GM12875 (cell line): Measurements from ENCODE around the gene SEMA7A.

Experiments used
- H3K4me3 ChIP-seq: one replicate; pipeline ENCODE4 v1.5.1; 2011; ENCODE audit warnings: low read depth, low read length, control low read depth
- TF ChIP-seq, protein P1 (sequence below): IDR thresholded peaks from 2 replicates; pipeline ENCODE4 v1.5.1; 2011; ENCODE audit warnings: low read depth, mild to moderate bottlenecking, control low read depth, inconsistent platforms, low read length, moderate library complexity, borderline replicate concordance; ENCODE audit not compliant: insufficient read depth

Gene SEMA7A

DNA sequence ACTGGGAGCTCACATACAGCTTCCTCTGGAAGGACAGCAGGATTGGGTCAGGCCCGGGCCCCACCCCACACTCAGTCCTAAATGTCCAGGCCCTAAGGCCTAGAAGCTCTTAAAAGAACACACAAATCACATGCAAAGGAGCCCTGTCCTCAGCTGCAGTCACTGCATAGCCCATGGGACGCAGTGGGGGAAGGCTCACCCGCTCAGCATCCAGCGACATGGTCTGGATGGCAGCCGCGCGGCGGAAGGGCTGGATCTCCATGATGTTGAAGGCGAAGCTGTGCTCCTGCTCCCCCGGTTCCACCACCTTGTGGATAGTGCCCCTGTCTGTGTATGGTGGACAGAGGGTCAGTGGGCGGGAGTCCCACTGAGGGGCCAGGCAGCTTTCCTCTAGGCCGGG, 22.1 kb downstream of the SEMA7A start:
- TF ChIP-seq, protein P1, sequence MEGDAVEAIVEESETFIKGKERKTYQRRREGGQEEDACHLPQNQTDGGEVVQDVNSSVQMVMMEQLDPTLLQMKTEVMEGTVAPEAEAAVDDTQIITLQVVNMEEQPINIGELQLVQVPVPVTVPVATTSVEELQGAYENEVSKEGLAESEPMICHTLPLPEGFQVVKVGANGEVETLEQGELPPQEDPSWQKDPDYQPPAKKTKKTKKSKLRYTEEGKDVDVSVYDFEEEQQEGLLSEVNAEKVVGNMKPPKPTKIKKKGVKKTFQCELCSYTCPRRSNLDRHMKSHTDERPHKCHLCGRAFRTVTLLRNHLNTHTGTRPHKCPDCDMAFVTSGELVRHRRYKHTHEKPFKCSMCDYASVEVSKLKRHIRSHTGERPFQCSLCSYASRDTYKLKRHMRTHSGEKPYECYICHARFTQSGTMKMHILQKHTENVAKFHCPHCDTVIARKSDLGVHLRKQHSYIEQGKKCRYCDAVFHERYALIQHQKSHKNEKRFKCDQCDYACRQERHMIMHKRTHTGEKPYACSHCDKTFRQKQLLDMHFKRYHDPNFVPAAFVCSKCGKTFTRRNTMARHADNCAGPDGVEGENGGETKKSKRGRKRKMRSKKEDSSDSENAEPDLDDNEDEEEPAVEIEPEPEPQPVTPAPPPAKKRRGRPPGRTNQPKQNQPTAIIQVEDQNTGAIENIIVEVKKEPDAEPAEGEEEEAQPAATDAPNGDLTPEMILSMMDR, result no peak
- no peak overlapping the region for H3K4me3 ChIP-seq

- TF ChIP-seq, protein P1, result no peak
Measured at GRCh38 chr15:74410502-74410901, 23.3 kb downstream of the SEMA7A start.

DNA sequence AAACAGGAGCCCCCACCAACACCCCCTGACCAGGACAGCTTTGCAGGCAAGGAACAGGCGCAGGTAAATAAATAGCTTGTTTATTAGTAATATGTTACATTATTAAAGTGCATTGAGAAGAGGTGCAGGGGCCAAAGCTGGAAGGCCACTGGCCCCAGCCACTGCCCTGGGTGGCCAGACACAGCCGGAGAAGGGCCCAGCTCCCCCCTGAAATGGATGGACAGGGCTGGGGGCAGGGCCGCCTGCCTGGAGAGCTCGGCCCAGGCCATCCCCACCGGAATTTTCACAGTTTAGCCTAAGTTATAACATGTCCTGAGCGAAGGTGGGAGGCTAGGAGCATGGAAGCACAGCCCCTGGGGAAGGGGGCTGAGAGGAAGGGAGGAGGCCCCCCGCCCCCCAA, 24.5 kb downstream of the SEMA7A start:
- TF ChIP-seq, protein P1, result no peak
- H3K4me3 ChIP-seq, result no peak overlapping the region

More at GRCh38 chr15:74410502-74410901, 23.3 kb downstream of the SEMA7A start:
- no peak overlapping the region for H3K4me3 ChIP-seq

DNA sequence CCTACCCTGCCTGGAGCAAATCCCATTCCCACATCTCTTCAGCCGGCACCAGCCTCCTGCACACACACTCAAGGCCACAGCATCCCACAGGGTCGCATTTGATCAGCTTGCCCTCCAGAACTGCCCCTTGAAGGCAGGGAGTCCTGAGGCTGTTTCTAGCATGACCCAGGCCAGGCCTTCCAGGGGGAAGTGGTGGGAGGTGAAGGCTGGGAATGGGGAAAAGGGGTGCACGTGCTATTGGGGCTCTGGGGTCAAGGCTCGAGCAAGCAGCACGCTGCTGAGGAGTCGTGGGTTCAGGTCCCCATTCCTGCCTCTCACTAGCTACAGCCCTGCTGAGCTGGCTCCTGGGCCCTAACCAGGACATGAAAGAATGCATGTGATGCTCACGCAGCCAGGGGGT, 24.9 kb downstream of the SEMA7A start:
- H3K4me3 ChIP-seq, result no peak overlapping the region
- TF ChIP-seq, protein P1, result no peak

DNA sequence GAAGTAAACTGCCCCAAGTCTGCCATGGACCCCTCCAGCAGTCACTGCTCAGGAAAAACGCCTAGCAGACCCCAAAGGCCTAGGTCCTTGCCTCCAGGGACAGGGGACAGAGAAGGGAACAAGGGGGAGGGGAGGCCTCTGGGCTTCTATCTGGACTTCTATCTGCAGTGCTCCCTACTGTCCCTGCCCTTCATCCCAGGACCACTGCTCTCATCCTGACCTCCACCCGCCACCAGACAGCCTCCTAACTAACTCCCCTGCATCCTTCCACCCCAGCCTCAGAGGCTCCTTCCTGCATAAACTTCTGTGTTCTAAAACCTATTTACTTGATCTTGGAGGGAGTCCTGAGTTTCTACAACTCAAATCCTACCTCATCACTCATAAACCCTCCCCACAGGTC, 25.4 kb downstream of the SEMA7A start:
- H3K4me3 ChIP-seq, result no peak overlapping the region
- TF ChIP-seq, protein P1, result no peak

GRCh38 chr15:74406992-74407705, 26.6 kb downstream of the SEMA7A start:
- no peak overlapping the region for H3K4me3 ChIP-seq
- TF ChIP-seq, protein P1, result no peak

DNA sequence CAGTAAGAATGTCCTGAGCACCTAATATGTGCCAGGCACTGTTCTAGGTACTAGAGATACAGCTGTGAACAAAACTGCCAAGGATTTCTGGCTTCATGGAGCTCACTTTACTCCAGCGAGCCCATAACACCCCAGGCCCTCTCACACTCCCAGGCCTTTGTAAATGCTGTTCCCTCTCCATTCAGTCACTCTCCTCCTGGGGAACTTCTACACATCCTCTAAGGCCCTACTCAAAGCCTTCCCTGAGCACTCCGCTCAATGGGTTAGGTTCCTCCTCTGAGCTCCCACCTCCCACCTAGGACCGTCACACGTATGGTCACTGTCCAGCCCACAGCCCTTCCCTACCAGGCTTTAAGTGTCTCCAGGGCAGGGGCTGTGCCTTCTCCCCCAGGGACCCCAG, 27.2 kb downstream of the SEMA7A start:
- TF ChIP-seq, protein P1, result no peak
- no peak overlapping the region for H3K4me3 ChIP-seq
